ENCODE measurements around the gene PROSER2.

The PROSER2 gene

GRCh38 chr10:11795101-11795920, 27.8 kb upstream of the PROSER2 start:
- no peaks in the 10 kb centered on the region for H3F3A ChIP-seq (ENCODE audit: insufficient read depth)
- no peaks in the 10 kb centered on the region for H3K9me3 ChIP-seq (ENCODE audit: insufficient read depth, low read length)
- no peak overlapping the region for H3K4me3 ChIP-seq (ENCODE audit: insufficient read depth, low read length, poor library complexity, severe bottlenecking)
- H3K4me2 ChIP-seq (ENCODE audit: low read depth, low read length, poor library complexity, severe bottlenecking), result no peak overlapping the region
- no peak overlapping the region for H3K9ac ChIP-seq (ENCODE audit: low read length)
- no peaks in the 10 kb centered on the region for H3K36me3 ChIP-seq (ENCODE audit: low read length)
- H3K27ac ChIP-seq (ENCODE audit: low read depth, low read length), result no peak overlapping the region
- no peaks in the 10 kb centered on the region for H4K20me1 ChIP-seq (ENCODE audit: low read depth, low read length)
- no peaks in the 10 kb centered on the region for H3K9me2 ChIP-seq (replicated peaks; ENCODE audit: insufficient read depth, low read length)
- TF ChIP-seq CTCF (IDR thresholded peaks at IDR 0.05; ENCODE audit: insufficient read depth, low read length, poor library complexity, severe bottlenecking), result no peak
- no peak for TF ChIP-seq EZH2phosphoT487 (conservative IDR thresholded peaks at IDR 0.05; ENCODE audit: low read length)
- H2AFZ ChIP-seq (ENCODE audit: low read depth, low read length, severe bottlenecking), result no peak overlapping the region
- H3K27me3 ChIP-seq (ENCODE audit: low read length), result no peaks in the 10 kb centered on the region
- no peaks in the 10 kb centered on the region for H3K79me2 ChIP-seq (ENCODE audit: insufficient read depth, low read length)

GRCh38 chr10:11796474-11796873, 26.7 kb upstream of the PROSER2 start:
- no peak overlapping the region for H3K4me3 ChIP-seq (ENCODE audit: insufficient read depth, low read length, poor library complexity, severe bottlenecking)
- no peak for TF ChIP-seq CTCF (IDR thresholded peaks at IDR 0.05; ENCODE audit: insufficient read depth, low read length, poor library complexity, severe bottlenecking)
- TF ChIP-seq EZH2phosphoT487 (conservative IDR thresholded peaks at IDR 0.05; ENCODE audit: low read length), result no peak
- no peak overlapping the region for H3K27ac ChIP-seq (ENCODE audit: low read depth, low read length)
- H3K36me3 ChIP-seq (ENCODE audit: low read length), result no peaks in the 10 kb centered on the region
- H3K79me2 ChIP-seq (ENCODE audit: insufficient read depth, low read length), result no peaks in the 10 kb centered on the region
- no peaks in the 10 kb centered on the region for H3K27me3 ChIP-seq (ENCODE audit: low read length)
- no peak overlapping the region for H3K4me2 ChIP-seq (ENCODE audit: low read depth, low read length, poor library complexity, severe bottlenecking)
- no peak overlapping the region for H3K9ac ChIP-seq (ENCODE audit: low read length)
- H3K9me2 ChIP-seq (replicated peaks; ENCODE audit: insufficient read depth, low read length), result no peaks in the 10 kb centered on the region
- no peak overlapping the region for H2AFZ ChIP-seq (ENCODE audit: low read depth, low read length, severe bottlenecking)
- H3K9me3 ChIP-seq (ENCODE audit: insufficient read depth, low read length), result no peaks in the 10 kb centered on the region
- H3F3A ChIP-seq (ENCODE audit: insufficient read depth), result no peaks in the 10 kb centered on the region
- no peaks in the 10 kb centered on the region for H4K20me1 ChIP-seq (ENCODE audit: low read depth, low read length)

DNA sequence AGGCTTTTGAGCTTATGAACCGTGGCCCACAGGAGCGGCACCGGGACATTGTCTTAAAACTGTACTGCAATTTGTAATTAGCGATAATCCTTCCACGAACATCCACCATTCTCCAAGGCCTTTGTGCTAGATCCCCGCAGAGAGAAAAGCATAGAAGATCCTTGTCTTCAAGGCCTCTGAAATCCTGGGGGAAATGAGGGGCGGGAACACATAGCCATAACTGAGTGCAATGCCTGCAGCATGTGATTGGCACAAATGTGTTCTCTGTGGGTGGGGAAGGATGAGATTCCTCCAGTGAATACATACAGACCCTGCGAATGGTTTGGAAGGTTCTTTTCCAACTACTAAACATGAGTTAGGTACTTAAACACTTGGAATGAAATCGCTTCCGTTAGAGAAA, 25.9 kb upstream of the PROSER2 start:
- H3K4me2 ChIP-seq (ENCODE audit: low read depth, low read length, poor library complexity, severe bottlenecking), result no peak overlapping the region
- H3K9me2 ChIP-seq (replicated peaks; ENCODE audit: insufficient read depth, low read length), result no peaks in the 10 kb centered on the region
- TF ChIP-seq CTCF (IDR thresholded peaks at IDR 0.05; ENCODE audit: insufficient read depth, low read length, poor library complexity, severe bottlenecking), result no peak
- no peak for TF ChIP-seq EZH2phosphoT487 (conservative IDR thresholded peaks at IDR 0.05; ENCODE audit: low read length)

More for the DNA sequence above, 25.9 kb upstream of the PROSER2 start:
- Histone ChIP-seq H3K27me3 (ENCODE audit: low read length) (no peaks in the 10 kb centered on the region), H3K9ac (ENCODE audit: low read length) (no peak overlapping the region), H3K9me3 (ENCODE audit: insufficient read depth, low read length) (no peaks in the 10 kb centered on the region), H2AFZ (ENCODE audit: low read depth, low read length, severe bottlenecking) (no peak overlapping the region), H3K36me3 (ENCODE audit: low read length) (no peaks in the 10 kb centered on the region), H3K79me2 (ENCODE audit: insufficient read depth, low read length) (no peaks in the 10 kb centered on the region), H3F3A (ENCODE audit: insufficient read depth) (no peaks in the 10 kb centered on the region), H4K20me1 (ENCODE audit: low read depth, low read length) (no peaks in the 10 kb centered on the region), H3K27ac (ENCODE audit: low read depth, low read length) (no peak overlapping the region), H3K4me3 (ENCODE audit: insufficient read depth, low read length, poor library complexity, severe bottlenecking) (no peak overlapping the region)
